Coronary artery (tissue), 2 donors: ENCODE data around the gene ANKMY2.
A peak's percentile ranks its signal among the peaks of the same experiment; 100 is the strongest.

ENCODE experiments used
- DNase-seq: peaks from one replicate; pipeline ENCODE4 v3.0.0-alpha.2; 2017; ENCODE audit warnings: low spot score
- H3K27ac ChIP-seq, 2 donors: fragments of 200-600 bp; sonication (generic); one replicate each; pipeline ENCODE4 v1.5.1; 2016 to 2019
- H3K4me3 ChIP-seq: fragments of 200-600 bp; sonication (generic); 2 replicates; pipeline ENCODE4 v1.5.1; 2016; ENCODE audit warnings: mild to moderate bottlenecking, moderate library complexity
- CTCF ChIP-seq: fragments of 200-600 bp; sonication (generic); IDR thresholded peaks from one replicate; pipeline ENCODE4 v1.5.1; 2019; ENCODE audit warnings: antibody characterized with exemption

The ANKMY2 gene

GRCh38 chr7:16638282-16639280 lies 7.0 kb downstream of the ANKMY2 start:
- no peak for TF ChIP-seq CTCF
- no peak overlapping the region for H3K27ac ChIP-seq

GRCh38 chr7:16637379-16637778 lies 8.2 kb downstream of the ANKMY2 start:
- DNase-seq: no peak
- no peak for TF ChIP-seq CTCF
- Histone ChIP-seq H3K27ac (no peak overlapping the region), H3K4me3 (no peak overlapping the region)

More at GRCh38 chr7:16638282-16639280, 7.0 kb downstream of the ANKMY2 start:
- H3K4me3 ChIP-seq: no peak overlapping the region
- no peak for DNase-seq

GRCh38 chr7:16636555-16637101 lies 8.9 kb downstream of the ANKMY2 start:
- no peak for DNase-seq
- no peak for TF ChIP-seq CTCF
- no peak overlapping the region for H3K27ac ChIP-seq
- no peak overlapping the region for H3K4me3 ChIP-seq

- peak overlapping the region; percentile 1 to 26 for H3K27ac ChIP-seq
Measured at GRCh38 chr7:16634271-16634738, 11.2 kb downstream of the ANKMY2 start.

GRCh38 chr7:16630654-16631053 lies 14.9 kb downstream of the ANKMY2 start:
- Histone ChIP-seq H3K4me3 (no peak overlapping the region), H3K27ac (no peak overlapping the region)
- TF ChIP-seq CTCF: no peak
- DNase-seq: no peak

More at GRCh38 chr7:16634271-16634738, 11.2 kb downstream of the ANKMY2 start:
- peak overlapping the region; percentile 32 for H3K4me3 ChIP-seq
- DNase-seq: no peak
- no peak for TF ChIP-seq CTCF

GRCh38 chr7:16627236-16627635 lies 18.3 kb downstream of the ANKMY2 start:
- no peak for TF ChIP-seq CTCF
- no peak for DNase-seq
- H3K4me3 ChIP-seq: no peak overlapping the region

More at GRCh38 chr7:16627236-16627635, 18.3 kb downstream of the ANKMY2 start:
- H3K27ac ChIP-seq: no peak overlapping the region
